Measurements from ENCODE around the gene DPH2.

The DPH2 gene

GRCh38 chr1:44000122-44000665, 30.4 kb downstream of the DPH2 start:
- no peak for DNase-seq (ENCODE audit: low read depth)

GRCh38 chr1:44002165-44002564, 32.4 kb downstream of the DPH2 start:
- no peak for DNase-seq (ENCODE audit: low read depth)

GRCh38 chr1:44002606-44003157, 32.9 kb downstream of the DPH2 start:
- no peak for DNase-seq (ENCODE audit: low read depth)

GRCh38 chr1:44008259-44008658, 38.4 kb downstream of the DPH2 start:
- no peak for DNase-seq (ENCODE audit: low read depth)

- no peak for DNase-seq (ENCODE audit: low read depth)
These were observed 41.2 kb downstream of the DPH2 start for GRCh38 chr1:44010935-44011471.

- no peak for DNase-seq (ENCODE audit: low read depth)
These were observed 42.6 kb downstream of the DPH2 start for GRCh38 chr1:44012404-44012803.

GRCh38 chr1:44012941-44013609, 43.3 kb downstream of the DPH2 start:
- no peak for DNase-seq (ENCODE audit: low read depth)

GRCh38 chr1:44013949-44014348, 44.1 kb downstream of the DPH2 start:
- DNase-seq (ENCODE audit: low read depth): no peak

- no peak for DNase-seq (ENCODE audit: low read depth)
These were observed 44.7 kb downstream of the DPH2 start for GRCh38 chr1:44014365-44015104.

- DNase-seq (ENCODE audit: low read depth): no peak
These were observed 45.4 kb downstream of the DPH2 start for GRCh38 chr1:44015206-44015605.

GRCh38 chr1:44016041-44016889, 46.5 kb downstream of the DPH2 start:
- DNase-seq (ENCODE audit: low read depth): no peak

- DNase-seq (ENCODE audit: low read depth): no peak
These were observed 47.1 kb downstream of the DPH2 start for GRCh38 chr1:44016890-44017400.

- no peak for DNase-seq (ENCODE audit: low read depth)
These were observed 49.7 kb downstream of the DPH2 start for GRCh38 chr1:44019466-44019948.

- no peak for DNase-seq (ENCODE audit: low read depth)
These were observed 50.7 kb downstream of the DPH2 start for GRCh38 chr1:44020464-44020863.

- DNase-seq (ENCODE audit: low read depth): no peak
These were observed 51.3 kb downstream of the DPH2 start for GRCh38 chr1:44021156-44021555.

- no peak for DNase-seq (ENCODE audit: low read depth)
These were observed 51.9 kb downstream of the DPH2 start for GRCh38 chr1:44021581-44022321.

All from stimulated activated CD8-positive, alpha-beta memory T cell treated with anti-CD3 and anti-CD28 coated beads, Interleukin-4, amount 100 ng/mL, for 24 hours (primary cell).